Esophagus muscularis mucosa (tissue), 3 donors: Measurements from ENCODE around the gene NUP210.

Experiments used
- POLR2A ChIP-seq: fragments of 450-650 bp; IDR thresholded peaks from one replicate; pipeline ENCODE4 v1.6.1; 2017; ENCODE audit warnings: antibody characterized with exemption, moderate library complexity, mild to moderate bottlenecking, low read depth
- TF ChIP-seq, protein P1 (sequence below), 3 experiments: fragments of 200-600 bp in 2 of 3; fragments of 450-650 bp in 1 of 3; sonication (generic) in 2 of 3; IDR thresholded peaks; one replicate each; pipeline ENCODE4 v1.5.1; 2017 to 2019; ENCODE audit warnings: antibody characterized with exemption in 3 of 3, mild to moderate bottlenecking in 2 of 3, moderate library complexity in 1 of 3

DNA sequence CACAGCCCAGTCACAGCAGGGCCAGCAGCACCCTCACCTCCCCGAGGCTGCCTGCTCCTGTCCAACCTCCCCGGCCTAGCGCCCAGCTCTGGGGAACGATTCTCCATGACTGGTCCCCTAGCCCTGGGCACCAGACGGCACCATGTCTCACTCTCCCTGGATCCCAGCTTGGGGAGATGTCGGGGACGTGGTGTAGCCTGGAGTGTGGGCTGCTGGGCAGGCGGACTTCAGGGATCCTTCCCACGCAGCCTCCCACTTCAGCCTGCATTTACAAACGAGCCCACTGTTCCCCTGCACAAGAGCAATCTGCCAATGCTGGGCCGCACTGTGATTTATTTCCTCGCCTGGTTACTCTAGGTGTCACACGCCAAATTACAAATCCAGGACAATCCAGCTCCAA lies 31.3 kb downstream of the NUP210 start:
- TF ChIP-seq POLR2A = no peak
- TF ChIP-seq, protein P1, sequence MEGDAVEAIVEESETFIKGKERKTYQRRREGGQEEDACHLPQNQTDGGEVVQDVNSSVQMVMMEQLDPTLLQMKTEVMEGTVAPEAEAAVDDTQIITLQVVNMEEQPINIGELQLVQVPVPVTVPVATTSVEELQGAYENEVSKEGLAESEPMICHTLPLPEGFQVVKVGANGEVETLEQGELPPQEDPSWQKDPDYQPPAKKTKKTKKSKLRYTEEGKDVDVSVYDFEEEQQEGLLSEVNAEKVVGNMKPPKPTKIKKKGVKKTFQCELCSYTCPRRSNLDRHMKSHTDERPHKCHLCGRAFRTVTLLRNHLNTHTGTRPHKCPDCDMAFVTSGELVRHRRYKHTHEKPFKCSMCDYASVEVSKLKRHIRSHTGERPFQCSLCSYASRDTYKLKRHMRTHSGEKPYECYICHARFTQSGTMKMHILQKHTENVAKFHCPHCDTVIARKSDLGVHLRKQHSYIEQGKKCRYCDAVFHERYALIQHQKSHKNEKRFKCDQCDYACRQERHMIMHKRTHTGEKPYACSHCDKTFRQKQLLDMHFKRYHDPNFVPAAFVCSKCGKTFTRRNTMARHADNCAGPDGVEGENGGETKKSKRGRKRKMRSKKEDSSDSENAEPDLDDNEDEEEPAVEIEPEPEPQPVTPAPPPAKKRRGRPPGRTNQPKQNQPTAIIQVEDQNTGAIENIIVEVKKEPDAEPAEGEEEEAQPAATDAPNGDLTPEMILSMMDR (IDR thresholded peaks at IDR 0.05) = no peak
